ENCODE measurements around the gene APOB.

Gene APOB

GRCh38 chr2:21017748-21018276 is 26.1 kb downstream of the APOB start:
- no peak for DNase-seq

- DNase-seq, result no peak
These were observed 28.6 kb downstream of the APOB start for GRCh38 chr2:21015281-21015645.

- no peak for DNase-seq
These were observed 29.3 kb downstream of the APOB start for GRCh38 chr2:21014364-21015280.

- DNase-seq, result no peak
These were observed 30.6 kb downstream of the APOB start for GRCh38 chr2:21013043-21013816.

- no peak for DNase-seq
These were observed 31.3 kb downstream of the APOB start for GRCh38 chr2:21012557-21012937.

GRCh38 chr2:21011876-21012556 is 31.9 kb downstream of the APOB start:
- DNase-seq, result no peak

GRCh38 chr2:21011453-21011852 is 32.4 kb downstream of the APOB start:
- DNase-seq, result no peak

GRCh38 chr2:21010813-21011439 is 32.9 kb downstream of the APOB start:
- no peak for DNase-seq

- DNase-seq, result no peak
These were observed 34.1 kb downstream of the APOB start for GRCh38 chr2:21009662-21010225.

- no peak for DNase-seq
These were observed 34.8 kb downstream of the APOB start for GRCh38 chr2:21008790-21009661.

GRCh38 chr2:21008014-21008789 is 35.7 kb downstream of the APOB start:
- no peak for DNase-seq

GRCh38 chr2:21007129-21008013 is 36.5 kb downstream of the APOB start:
- DNase-seq, result no peak

GRCh38 chr2:21006423-21007128 is 37.3 kb downstream of the APOB start:
- no peak for DNase-seq

- no peak for DNase-seq
These were observed 38.0 kb downstream of the APOB start for GRCh38 chr2:21005700-21006422.

GRCh38 chr2:21005111-21005699 is 38.7 kb downstream of the APOB start:
- DNase-seq, result no peak

- DNase-seq, result no peak
These were observed 39.7 kb downstream of the APOB start for GRCh38 chr2:21004181-21004572.

- no peak for DNase-seq
These were observed 40.2 kb downstream of the APOB start for GRCh38 chr2:21003572-21004180.
